H1 (cell line): ENCODE results near the gene ACSF3.

Source experiments
- ATF3 ChIP-seq: IDR thresholded peaks from 2 replicates; pipeline ENCODE4 v1.6.1; 2011; ENCODE audit warnings: low read depth, mild to moderate bottlenecking, low read length; ENCODE audit not compliant: insufficient read depth
- CTCF ChIP-seq, 3 experiments: IDR thresholded peaks; 1 replicate in 2 of 3; 2 replicates in 1 of 3; pipeline versions ENCODE4 v1.5.1 to v1.6.1; 2011; ENCODE audit warnings: low read length in 3 of 3, mild to moderate bottlenecking in 3 of 3, inconsistent platforms in 2 of 3, low read depth in 1 of 3, moderate library complexity in 1 of 3; ENCODE audit not compliant: insufficient read depth in 1 of 3; ENCODE audit errors: control extremely low read depth in 1 of 3
- E2F6 ChIP-seq: IDR thresholded peaks from 2 replicates; pipeline ENCODE4 v1.6.1; 2012; ENCODE audit warnings: inconsistent platforms
- EP300 ChIP-seq, 2 experiments: IDR thresholded peaks; 1 replicate in 1 of 2; 2 replicates in 1 of 2; pipeline ENCODE4 v1.6.1; 2011 to 2012; ENCODE audit warnings: low read depth in 2 of 2, low read length in 2 of 2, mild to moderate bottlenecking in 2 of 2, borderline replicate concordance in 1 of 2, inconsistent platforms in 1 of 2, moderate library complexity in 1 of 2
- JUN ChIP-seq: IDR thresholded peaks from 2 replicates; pipeline ENCODE4 v1.6.1; 2011; ENCODE audit warnings: low read depth, mild to moderate bottlenecking, improper control_type of control experiment, low read length
- MAX ChIP-seq: IDR thresholded peaks from 2 replicates; pipeline ENCODE4 v1.6.1; 2012; ENCODE audit warnings: inconsistent platforms
- PHF8 ChIP-seq: fragments of 200-600 bp; sonication (generic); conservative IDR thresholded peaks from 2 replicates; pipeline ENCODE4 v1.7.1; 2012; ENCODE audit warnings: low read depth, mild to moderate bottlenecking, inconsistent platforms, low read length, moderate library complexity
- POLR2AphosphoS5 ChIP-seq: IDR thresholded peaks from 2 replicates; pipeline ENCODE4 v1.6.1; 2011; ENCODE audit warnings: low read depth, low read length
- RNF2 ChIP-seq: fragments of 200-900, 300-1000 bp; sonication (generic); IDR thresholded peaks from 2 replicates; pipeline ENCODE4 v1.7.1; 2016; ENCODE audit warnings: borderline replicate concordance, low read depth, mild to moderate bottlenecking, antibody characterized with exemption, low read length; ENCODE audit not compliant: poor library complexity, severe bottlenecking; ENCODE audit errors: missing control alignments

GRCh38 chr16:89079434-89079980 lies 14.1 kb upstream of the ACSF3 start:
- TF ChIP-seq EP300 (IDR thresholded peaks at IDR 0.05; ENCODE audit: borderline replicate concordance in 1 of 2, low read depth in 2 of 2, low read length in 2 of 2): no peak
- TF ChIP-seq PHF8: no peak
- no peak for TF ChIP-seq JUN
- TF ChIP-seq CTCF (IDR thresholded peaks at IDR 0.05; ENCODE audit: control extremely low read depth in 1 of 3, insufficient read depth in 1 of 3, low read depth in 1 of 3, low read length in 3 of 3): no peak
- TF ChIP-seq ATF3: no peak
- no peak for TF ChIP-seq E2F6
- no peak for TF ChIP-seq RNF2
- no peak for TF ChIP-seq POLR2AphosphoS5
- no peak for TF ChIP-seq MAX
